ENCODE results near the gene TOX3.
A peak's percentile ranks its signal among the peaks of the same experiment; 100 is the strongest.

The TOX3 gene

GRCh38 chr16:52547004-52547833 is at the start of gene TOX3:
TSS of gene TOX3 (minus strand) at chr16:52547143. CDS start at chr16:52546723, 420 bp downstream.
- H3K36me3 ChIP-seq (ENCODE audit: control insufficient read depth, low read depth, low read length) = no peaks in the 10 kb centered on the region
- peaks cover 51% of the 10 kb centered on the region for H3K4me1 ChIP-seq (ENCODE audit: control insufficient read depth, low read depth, low read length)
- peak within 1 kb of the TSS; percentile 85 for H3K4me3 ChIP-seq (ENCODE audit: low read length)
- peaks cover 44% of the 10 kb centered on the region for H3K27me3 ChIP-seq (ENCODE audit: control insufficient read depth, insufficient read depth, low read length)
- no peaks in the 10 kb centered on the region for H3K9me3 ChIP-seq (ENCODE audit: control insufficient read depth, low read depth, low read length)
- H3K9ac ChIP-seq (ENCODE audit: low read length) = peak within 1 kb of the TSS; percentile 73
- H3K27ac ChIP-seq (ENCODE audit: low read length) = no peak within 1 kb of the TSS

- no peaks in the 10 kb centered on the region for H3K36me3 ChIP-seq (ENCODE audit: control insufficient read depth, low read depth, low read length)
- H3K4me1 ChIP-seq (ENCODE audit: control insufficient read depth, low read depth, low read length) = peaks cover 2% of the 10 kb centered on the region
- no peak overlapping the region for H3K9ac ChIP-seq (ENCODE audit: low read length)
- no peaks in the 10 kb centered on the region for H3K27me3 ChIP-seq (ENCODE audit: control insufficient read depth, insufficient read depth, low read length)
- no peak overlapping the region for H3K4me3 ChIP-seq (ENCODE audit: low read length)
- H3K9me3 ChIP-seq (ENCODE audit: control insufficient read depth, low read depth, low read length) = no peaks in the 10 kb centered on the region
- H3K27ac ChIP-seq (ENCODE audit: low read length) = no peak overlapping the region
Measured at GRCh38 chr16:52592778-52593177, 45.8 kb upstream of the TOX3 start.

- no peak overlapping the region for H3K4me3 ChIP-seq (ENCODE audit: low read length)
- H3K27ac ChIP-seq (ENCODE audit: low read length) = no peak overlapping the region
- no peaks in the 10 kb centered on the region for H3K9me3 ChIP-seq (ENCODE audit: control insufficient read depth, low read depth, low read length)
- no peaks in the 10 kb centered on the region for H3K36me3 ChIP-seq (ENCODE audit: control insufficient read depth, low read depth, low read length)
- H3K9ac ChIP-seq (ENCODE audit: low read length) = no peak overlapping the region
- no peaks in the 10 kb centered on the region for H3K4me1 ChIP-seq (ENCODE audit: control insufficient read depth, low read depth, low read length)
- no peaks in the 10 kb centered on the region for H3K27me3 ChIP-seq (ENCODE audit: control insufficient read depth, insufficient read depth, low read length)
Measured at GRCh38 chr16:52591934-52592592, 45.1 kb upstream of the TOX3 start.

GRCh38 chr16:52591471-52591870 is 44.5 kb upstream of the TOX3 start:
- H3K4me1 ChIP-seq (ENCODE audit: control insufficient read depth, low read depth, low read length) = no peaks in the 10 kb centered on the region
- H3K9ac ChIP-seq (ENCODE audit: low read length) = no peak overlapping the region
- no peaks in the 10 kb centered on the region for H3K36me3 ChIP-seq (ENCODE audit: control insufficient read depth, low read depth, low read length)
- no peaks in the 10 kb centered on the region for H3K27me3 ChIP-seq (ENCODE audit: control insufficient read depth, insufficient read depth, low read length)
- H3K27ac ChIP-seq (ENCODE audit: low read length) = no peak overlapping the region
- H3K9me3 ChIP-seq (ENCODE audit: control insufficient read depth, low read depth, low read length) = no peaks in the 10 kb centered on the region
- H3K4me3 ChIP-seq (ENCODE audit: low read length) = no peak overlapping the region

- Histone ChIP-seq H3K36me3 (ENCODE audit: control insufficient read depth, low read depth, low read length) (no peaks in the 10 kb centered on the region), H3K4me1 (ENCODE audit: control insufficient read depth, low read depth, low read length) (no peaks in the 10 kb centered on the region), H3K9me3 (ENCODE audit: control insufficient read depth, low read depth, low read length) (no peaks in the 10 kb centered on the region)
Measured at GRCh38 chr16:52586159-52586558, 39.2 kb upstream of the TOX3 start.

GRCh38 chr16:52584354-52585320 is 37.7 kb upstream of the TOX3 start:
- H3K36me3 ChIP-seq (ENCODE audit: control insufficient read depth, low read depth, low read length) = no peaks in the 10 kb centered on the region
- no peaks in the 10 kb centered on the region for H3K9me3 ChIP-seq (ENCODE audit: control insufficient read depth, low read depth, low read length)
- H3K9ac ChIP-seq (ENCODE audit: low read length) = no peak overlapping the region
- H3K4me3 ChIP-seq (ENCODE audit: low read length) = no peak overlapping the region
- H3K27ac ChIP-seq (ENCODE audit: low read length) = no peak overlapping the region
- H3K4me1 ChIP-seq (ENCODE audit: control insufficient read depth, low read depth, low read length) = no peaks in the 10 kb centered on the region
- H3K27me3 ChIP-seq (ENCODE audit: control insufficient read depth, insufficient read depth, low read length) = no peaks in the 10 kb centered on the region

More at GRCh38 chr16:52586159-52586558, 39.2 kb upstream of the TOX3 start:
- Histone ChIP-seq H3K4me3 (ENCODE audit: low read length) (no peak overlapping the region), H3K27ac (ENCODE audit: low read length) (no peak overlapping the region), H3K9ac (ENCODE audit: low read length) (no peak overlapping the region), H3K27me3 (ENCODE audit: control insufficient read depth, insufficient read depth, low read length) (no peaks in the 10 kb centered on the region)

- no peak overlapping the region for H3K27ac ChIP-seq (ENCODE audit: low read length)
- H3K4me3 ChIP-seq (ENCODE audit: low read length) = no peak overlapping the region
- peaks cover 7% of the 10 kb centered on the region for H3K4me1 ChIP-seq (ENCODE audit: control insufficient read depth, low read depth, low read length)
Measured at GRCh38 chr16:52581530-52581929, 34.6 kb upstream of the TOX3 start.

GRCh38 chr16:52580488-52580887 is 33.5 kb upstream of the TOX3 start:
- Histone ChIP-seq H3K9me3 (ENCODE audit: control insufficient read depth, low read depth, low read length) (no peaks in the 10 kb centered on the region), H3K27ac (ENCODE audit: low read length) (no peak overlapping the region), H3K27me3 (ENCODE audit: control insufficient read depth, insufficient read depth, low read length) (no peaks in the 10 kb centered on the region), H3K36me3 (ENCODE audit: control insufficient read depth, low read depth, low read length) (no peaks in the 10 kb centered on the region), H3K4me3 (ENCODE audit: low read length) (no peak overlapping the region), H3K9ac (ENCODE audit: low read length) (no peak overlapping the region), H3K4me1 (ENCODE audit: control insufficient read depth, low read depth, low read length) (peaks cover 7% of the 10 kb centered on the region)

More at GRCh38 chr16:52581530-52581929, 34.6 kb upstream of the TOX3 start:
- H3K36me3 ChIP-seq (ENCODE audit: control insufficient read depth, low read depth, low read length) = no peaks in the 10 kb centered on the region
- H3K9ac ChIP-seq (ENCODE audit: low read length) = no peak overlapping the region
- no peaks in the 10 kb centered on the region for H3K9me3 ChIP-seq (ENCODE audit: control insufficient read depth, low read depth, low read length)
- no peaks in the 10 kb centered on the region for H3K27me3 ChIP-seq (ENCODE audit: control insufficient read depth, insufficient read depth, low read length)

GRCh38 chr16:52578829-52579498 is 32.0 kb upstream of the TOX3 start:
- Histone ChIP-seq H3K4me1 (ENCODE audit: control insufficient read depth, low read depth, low read length) (peaks cover 7% of the 10 kb centered on the region), H3K9me3 (ENCODE audit: control insufficient read depth, low read depth, low read length) (no peaks in the 10 kb centered on the region), H3K4me3 (ENCODE audit: low read length) (no peak overlapping the region), H3K27me3 (ENCODE audit: control insufficient read depth, insufficient read depth, low read length) (no peaks in the 10 kb centered on the region), H3K27ac (ENCODE audit: low read length) (no peak overlapping the region), H3K9ac (ENCODE audit: low read length) (no peak overlapping the region), H3K36me3 (ENCODE audit: control insufficient read depth, low read depth, low read length) (no peaks in the 10 kb centered on the region)

GRCh38 chr16:52578007-52578828 is 31.3 kb upstream of the TOX3 start:
- no peaks in the 10 kb centered on the region for H3K36me3 ChIP-seq (ENCODE audit: control insufficient read depth, low read depth, low read length)
- no peaks in the 10 kb centered on the region for H3K27me3 ChIP-seq (ENCODE audit: control insufficient read depth, insufficient read depth, low read length)
- no peak overlapping the region for H3K27ac ChIP-seq (ENCODE audit: low read length)
- H3K4me3 ChIP-seq (ENCODE audit: low read length) = no peak overlapping the region
- no peak overlapping the region for H3K9ac ChIP-seq (ENCODE audit: low read length)
- H3K9me3 ChIP-seq (ENCODE audit: control insufficient read depth, low read depth, low read length) = no peaks in the 10 kb centered on the region
- peaks cover 7% of the 10 kb centered on the region for H3K4me1 ChIP-seq (ENCODE audit: control insufficient read depth, low read depth, low read length)
